ENCODE data around the gene TIFAB. TPM values are rescaled to one million over a fixed set of nuclear protein-coding genes. Genes with fewer than 3 reads are reported as not detected.

TIFAB gene
- total RNA-seq, 1 experiment from 2014 or later, result not detected

GRCh38 chr5:135435467-135436330, 16.5 kb downstream of the TIFAB start:
- H2AFZ ChIP-seq (ENCODE audit: low read depth, low read length, poor library complexity, severe bottlenecking), result no peak overlapping the region
- H3K27ac ChIP-seq (ENCODE audit: low read depth, low read length), result no peak overlapping the region
- no peaks in the 10 kb centered on the region for H3K27me3 ChIP-seq (ENCODE audit: insufficient read depth, low read length)
- no peaks in the 10 kb centered on the region for H4K20me1 ChIP-seq (ENCODE audit: insufficient read depth)
- intact Hi-C loops (cut with micrococcal nuclease), result no loop called here
- TF ChIP-seq FOSL1 (IDR thresholded peaks at IDR 0.05; ENCODE audit: low read depth) (no peak), EZH2 (IDR thresholded peaks at IDR 0.05) (no peak), ATF3 (IDR thresholded peaks at IDR 0.05) (no peak)
- no peak overlapping the region for H3K9ac ChIP-seq (ENCODE audit: low read length)
- H3K9me2 ChIP-seq (ENCODE audit: insufficient read depth), result no peaks in the 10 kb centered on the region
- BruUV-seq (replicated peaks), result no TSS peak
- H3K79me2 ChIP-seq (ENCODE audit: insufficient read depth, low read length), result no peaks in the 10 kb centered on the region
- ChIA-PET POLR2A (interaction anchor here (1.4 kb wide), 1 partner anchor 11 kb away, joined by 4 read pairs; no protein-coding TSS in a partner anchor), RAD21 (ENCODE audit: low non-redundant PET in 1 of 2, low total read pairs in 2 of 2, uncharacterized antibody in 2 of 2, unreplicated experiment in 2 of 2) (no interaction called here), CTCF (interaction anchor here (1.3 kb wide), 1 partner anchor 9 kb away, joined by 5 read pairs; no protein-coding TSS in a partner anchor)
- no peak overlapping the region for H3K4me3 ChIP-seq (replicated peaks in 1 of 2; ENCODE audit: low read depth in 1 of 2, low read length in 2 of 2)
- H3K4me2 ChIP-seq (ENCODE audit: low read length), result no peak overlapping the region
- no peaks in the 10 kb centered on the region for H3K9me3 ChIP-seq (ENCODE audit: control insufficient read depth in 1 of 2, insufficient read depth in 1 of 2, low read depth in 1 of 2, low read length in 2 of 2)
- H3K36me3 ChIP-seq (ENCODE audit: control insufficient read depth in 1 of 2, insufficient read depth in 2 of 2, low read length in 2 of 2), result no peaks in the 10 kb centered on the region
- DNase-seq (ENCODE audit: low read depth, low spot score) (no peak), ATAC-seq (no peak)
- peaks cover 10 to 17% of the 10 kb centered on the region in 2 experiments; a peak in 3 of 4 replicates for H3K4me1 ChIP-seq (ENCODE audit: control insufficient read depth in 1 of 2, insufficient read depth in 2 of 2, low read length in 2 of 2)

GRCh38 chr5:135434591-135435466, 17.3 kb downstream of the TIFAB start:
- no TSS peak for BruUV-seq (replicated peaks)
- Histone ChIP-seq H3K4me3 (replicated peaks in 1 of 2; ENCODE audit: low read depth in 1 of 2, low read length in 2 of 2) (no peak overlapping the region), H3K9ac (ENCODE audit: low read length) (no peak overlapping the region), H3K36me3 (ENCODE audit: control insufficient read depth in 1 of 2, insufficient read depth in 2 of 2, low read length in 2 of 2) (no peaks in the 10 kb centered on the region), H3K9me2 (ENCODE audit: insufficient read depth) (no peaks in the 10 kb centered on the region), H3K27ac (ENCODE audit: low read depth, low read length) (no peak overlapping the region), H3K79me2 (ENCODE audit: insufficient read depth, low read length) (no peaks in the 10 kb centered on the region), H3K9me3 (ENCODE audit: control insufficient read depth in 1 of 2, insufficient read depth in 1 of 2, low read depth in 1 of 2, low read length in 2 of 2) (no peaks in the 10 kb centered on the region), H3K4me1 (ENCODE audit: control insufficient read depth in 1 of 2, insufficient read depth in 2 of 2, low read length in 2 of 2) (peaks cover 10 to 17% of the 10 kb centered on the region in 2 experiments; a peak in 3 of 4 replicates), H2AFZ (ENCODE audit: low read depth, low read length, poor library complexity, severe bottlenecking) (no peak overlapping the region), H3K4me2 (ENCODE audit: low read length) (no peak overlapping the region), H3K27me3 (ENCODE audit: insufficient read depth, low read length) (no peaks in the 10 kb centered on the region), H4K20me1 (ENCODE audit: insufficient read depth) (no peaks in the 10 kb centered on the region)
- TF ChIP-seq ATF3 (IDR thresholded peaks at IDR 0.05) (no peak), TCF7L2 (IDR thresholded peaks at IDR 0.05; ENCODE audit: borderline replicate concordance, extremely low read depth, insufficient read depth, insufficient read length) (no peak), SIN3A (IDR thresholded peaks at IDR 0.05; ENCODE audit: low read depth) (no peak), YY1 (IDR thresholded peaks at IDR 0.05; ENCODE audit: extremely low read depth, insufficient replicate concordance, low read depth, low read length) (no peak), CBX3 (IDR thresholded peaks at IDR 0.05; ENCODE audit: low read depth) (no peak), POLR2A (IDR thresholded peaks at IDR 0.05; ENCODE audit: borderline replicate concordance, extremely low read depth, insufficient read depth, insufficient read length) (no peak), REST (IDR thresholded peaks at IDR 0.05; ENCODE audit: low read depth) (no peak), ZNF274 (IDR thresholded peaks at IDR 0.05; ENCODE audit: low read depth, low read length) (no peak), RAD21 (IDR thresholded peaks at IDR 0.05; ENCODE audit: low read depth) (no peak), EZH2phosphoT487 (IDR thresholded peaks at IDR 0.05; ENCODE audit: borderline replicate concordance) (no peak)
- ChIA-PET RAD21 (ENCODE audit: low non-redundant PET in 1 of 2, low total read pairs in 2 of 2, uncharacterized antibody in 2 of 2, unreplicated experiment in 2 of 2) (no interaction called here), CTCF (interaction anchor here (1.1 to 1.3 kb wide), 1 partner anchor 9 kb away, joined by 4 to 5 read pairs; no protein-coding TSS in a partner anchor), POLR2A (interaction anchor here (1.4 kb wide), 1 partner anchor 10 kb away, joined by 4 read pairs; no protein-coding TSS in a partner anchor)
- ATAC-seq (no peak), DNase-seq (ENCODE audit: low read depth, low spot score) (no peak)
- intact Hi-C loops (cut with micrococcal nuclease), result no loop called here

Data from HCT116 (cell line).